GM12873 (cell line): ENCODE results near the gene SLC12A7.

ENCODE experiments used
- CTCF ChIP-seq: IDR thresholded peaks from 2 replicates; pipeline ENCODE4 v1.5.1; 2012; ENCODE audit warnings: low read depth, mild to moderate bottlenecking, moderate library complexity, low read length, control low read depth; ENCODE audit not compliant: insufficient read depth; ENCODE audit errors: missing control alignments

Gene SLC12A7

GRCh38 chr5:1133510-1134201 lies 21.8 kb upstream of the SLC12A7 start:
- TF ChIP-seq CTCF, result no peak

GRCh38 chr5:1133108-1133507 lies 21.2 kb upstream of the SLC12A7 start:
- no peak for TF ChIP-seq CTCF

- no peak for TF ChIP-seq CTCF
Observed at GRCh38 chr5:1132570-1132969, 20.7 kb upstream of the SLC12A7 start.

- no peak for TF ChIP-seq CTCF
Observed at GRCh38 chr5:1131726-1132125, 19.9 kb upstream of the SLC12A7 start.

GRCh38 chr5:1131191-1131621 lies 19.3 kb upstream of the SLC12A7 start:
- TF ChIP-seq CTCF, result no peak

- TF ChIP-seq CTCF, result no peak
Observed at GRCh38 chr5:1130218-1130946, 18.5 kb upstream of the SLC12A7 start.

- TF ChIP-seq CTCF, result no peak
Observed at GRCh38 chr5:1129711-1130055, 17.8 kb upstream of the SLC12A7 start.
